K562 (cell line): ENCODE results near the gene SLC1A5.

ENCODE experiments used
- CBX3 ChIP-seq, 2 experiments: IDR thresholded peaks; 1 replicate in 1 of 2; 2 replicates in 1 of 2; pipeline ENCODE4 v1.6.1; 2012; ENCODE audit warnings: inconsistent platforms in 2 of 2, low read length in 2 of 2, borderline replicate concordance in 1 of 2, control low read depth in 1 of 2
- EP300 ChIP-seq: IDR thresholded peaks from 2 replicates; pipeline ENCODE4 v1.6.1; 2012; ENCODE audit warnings: low read length, improper control_type of control experiment
- FOXO4 ChIP-seq: fragments of 450-650 bp; formaldehyde crosslinking; IDR thresholded peaks from 2 replicates; pipeline ENCODE4 v1.4.0; 2020; ENCODE audit warnings: mild to moderate bottlenecking, moderate library complexity
- HDGF ChIP-seq: fragments of 450-650 bp; IDR thresholded peaks from 2 replicates; pipeline ENCODE4 v1.6.1; 2016
- POLR2AphosphoS5 ChIP-seq: IDR thresholded peaks from 2 replicates; pipeline ENCODE4 v1.6.1; 2011; ENCODE audit warnings: mild to moderate bottlenecking, low read depth, low read length, moderate library complexity; ENCODE audit not compliant: control insufficient read depth, insufficient read depth
- RBM17 ChIP-seq: fragments of 200-400 bp; formaldehyde crosslinking; IDR thresholded peaks from 2 replicates; pipeline ENCODE4 v1.6.1; 2017; ENCODE audit warnings: low read depth, mild to moderate bottlenecking, low read length, borderline replicate concordance
- SAP30 ChIP-seq: fragments of 200-600 bp; sonication (generic); IDR thresholded peaks from 2 replicates; pipeline ENCODE4 v1.6.1; 2012; ENCODE audit warnings: borderline replicate concordance, low read depth, mild to moderate bottlenecking, moderate library complexity, low read length, control low read depth, inconsistent platforms; ENCODE audit not compliant: insufficient read depth, poor library complexity, severe bottlenecking
- SRF ChIP-seq, 2 experiments: fragments of 250-450, 450-650 bp in 1 of 2; sonication (Bioruptor Pico) in 1 of 2; sonication (generic) in 1 of 2; formaldehyde crosslinking; IDR thresholded peaks; 2 replicates each; pipeline versions ENCODE4 v1.5.0 to v1.5.1; 2020 to 2022; ENCODE audit warnings: mild to moderate bottlenecking in 1 of 2, missing genetic modification reagents in 1 of 2
- ZNF140 ChIP-seq: fragments of 250-450 bp; sonication (Bioruptor Pico); IDR thresholded peaks from 2 replicates; pipeline ENCODE4 v1.8.0; 2021; ENCODE audit warnings: moderate library complexity, mild to moderate bottlenecking, inconsistent platforms
- TF ChIP-seq, protein P1 (sequence below): sonication (generic); formaldehyde crosslinking; IDR thresholded peaks from 2 replicates; pipeline ENCODE4 v1.9.0; 2022; ENCODE audit warnings: mild to moderate bottlenecking, missing genetic modification reagents
- TF ChIP-seq, protein P2 (sequence below), 3 experiments: IDR thresholded peaks in 2 of 3; conservative IDR thresholded peaks in 1 of 3; 2 replicates each; pipeline ENCODE4 v1.5.1; 2011 to 2012; ENCODE audit warnings: low read length in 3 of 3, mild to moderate bottlenecking in 3 of 3, control low read depth in 2 of 3, improper control_type of control experiment in 1 of 3, inconsistent platforms in 1 of 3, low read depth in 1 of 3, mixed read lengths in 1 of 3, moderate library complexity in 1 of 3; ENCODE audit not compliant: insufficient read depth in 2 of 3

DNA sequence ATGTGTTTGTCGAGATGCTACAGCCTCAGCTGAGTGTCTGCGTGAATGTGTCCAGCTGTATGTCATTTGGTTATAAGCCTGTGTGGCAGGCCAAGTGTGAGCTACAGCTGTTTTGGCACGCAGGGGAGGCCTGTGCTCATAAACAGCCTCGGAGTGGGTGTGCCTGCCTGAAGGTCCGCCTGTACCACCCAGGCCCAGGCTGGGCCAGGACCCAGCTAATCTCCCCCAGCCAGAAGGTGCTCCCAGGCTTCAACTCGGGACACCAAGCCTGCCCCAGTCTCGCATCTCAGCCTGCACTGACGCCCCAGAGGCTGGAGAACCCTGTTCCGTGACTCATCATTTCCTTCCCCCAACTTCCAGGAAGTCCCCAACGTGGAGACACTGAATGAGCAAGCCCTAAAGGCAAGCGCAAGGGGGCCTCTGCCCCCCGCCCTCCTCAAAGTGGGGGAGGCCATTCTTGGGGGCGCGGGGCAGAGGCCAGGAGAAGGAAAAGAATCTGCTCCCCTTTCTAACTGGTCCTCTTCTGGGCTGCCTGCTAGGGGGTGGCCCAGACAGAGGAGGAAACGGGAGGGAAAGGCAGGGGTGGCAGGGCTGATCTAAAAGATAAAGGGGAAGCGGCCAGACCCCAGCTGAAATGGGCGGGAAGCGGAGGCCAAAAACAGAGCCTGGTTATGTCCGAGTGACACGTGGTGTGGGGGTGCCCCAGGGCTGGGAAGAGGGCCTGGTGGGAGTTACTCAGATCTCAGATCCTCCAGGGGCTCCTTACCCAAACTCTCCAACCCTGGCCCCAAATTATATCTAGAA is 2.0 kb downstream of the SLC1A5 start:
- no peak for TF ChIP-seq FOXO4 (CRISPR knock-in tag)
- TF ChIP-seq, protein P1, sequence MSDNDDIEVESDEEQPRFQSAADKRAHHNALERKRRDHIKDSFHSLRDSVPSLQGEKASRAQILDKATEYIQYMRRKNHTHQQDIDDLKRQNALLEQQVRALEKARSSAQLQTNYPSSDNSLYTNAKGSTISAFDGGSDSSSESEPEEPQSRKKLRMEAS = peak; percentile 72
- TF ChIP-seq, protein P2, sequence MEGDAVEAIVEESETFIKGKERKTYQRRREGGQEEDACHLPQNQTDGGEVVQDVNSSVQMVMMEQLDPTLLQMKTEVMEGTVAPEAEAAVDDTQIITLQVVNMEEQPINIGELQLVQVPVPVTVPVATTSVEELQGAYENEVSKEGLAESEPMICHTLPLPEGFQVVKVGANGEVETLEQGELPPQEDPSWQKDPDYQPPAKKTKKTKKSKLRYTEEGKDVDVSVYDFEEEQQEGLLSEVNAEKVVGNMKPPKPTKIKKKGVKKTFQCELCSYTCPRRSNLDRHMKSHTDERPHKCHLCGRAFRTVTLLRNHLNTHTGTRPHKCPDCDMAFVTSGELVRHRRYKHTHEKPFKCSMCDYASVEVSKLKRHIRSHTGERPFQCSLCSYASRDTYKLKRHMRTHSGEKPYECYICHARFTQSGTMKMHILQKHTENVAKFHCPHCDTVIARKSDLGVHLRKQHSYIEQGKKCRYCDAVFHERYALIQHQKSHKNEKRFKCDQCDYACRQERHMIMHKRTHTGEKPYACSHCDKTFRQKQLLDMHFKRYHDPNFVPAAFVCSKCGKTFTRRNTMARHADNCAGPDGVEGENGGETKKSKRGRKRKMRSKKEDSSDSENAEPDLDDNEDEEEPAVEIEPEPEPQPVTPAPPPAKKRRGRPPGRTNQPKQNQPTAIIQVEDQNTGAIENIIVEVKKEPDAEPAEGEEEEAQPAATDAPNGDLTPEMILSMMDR (IDR thresholded peaks at IDR 0.05 in 2 of 3, conservative IDR thresholded peaks at IDR 0.05 in 1 of 3; ENCODE audit: insufficient read depth in 2 of 3, low read depth in 1 of 3, low read length in 3 of 3) = 0 out of 6 replicates have a peak, but pooled peaks of 1 of the 3 experiments have one; percentile 19
- TF ChIP-seq CBX3 (IDR thresholded peaks at IDR 0.05; ENCODE audit: borderline replicate concordance in 1 of 2, low read length in 2 of 2) = no peak
- TF ChIP-seq SAP30 = peak; percentile 94
- TF ChIP-seq ZNF140 (CRISPR knock-in tag) = no peak
- no peak for TF ChIP-seq HDGF
- TF ChIP-seq POLR2AphosphoS5 = peak; percentile 65
- peak; percentile 75 for TF ChIP-seq EP300
- TF ChIP-seq RBM17 = no peak
- TF ChIP-seq SRF (CRISPR knock-in tag; IDR thresholded peaks at IDR 0.05) = no peak
